Right cardiac atrium (tissue), 5 donors: ENCODE results near the gene PNMA8B. TPM values are rescaled to one million over a fixed set of nuclear protein-coding genes. Genes with fewer than 3 reads are reported as not detected.

ENCODE experiments used
- ATAC-seq, 2 donors: fragments of 200-7000 bp; cut with Tn5 transposase; one replicate each; pipeline versions ENCODE4 v1.8.0 to v1.9.1; 2020; ENCODE audit warnings: moderate library complexity in 2 of 2, mild to moderate bottlenecking in 1 of 2
- DNase-seq, 3 donors: peaks; one replicate each; pipeline ENCODE4 v3.0.0-alpha.2; 2020
- H3K27ac ChIP-seq: one replicate; pipeline ENCODE4 v1.5.1; 2013; ENCODE audit warnings: mild to moderate bottlenecking, low read length, control low read depth, moderate library complexity
- H3K27me3 ChIP-seq: one replicate; pipeline ENCODE4 v1.6.1; 2013; ENCODE audit not compliant: control insufficient read depth, insufficient read depth
- H3K4me1 ChIP-seq: one replicate; pipeline ENCODE4 v1.6.1; 2013; ENCODE audit warnings: low read length; ENCODE audit not compliant: control insufficient read depth, insufficient read depth
- H3K4me3 ChIP-seq: one replicate; pipeline ENCODE4 v1.5.1; 2013; ENCODE audit warnings: low read length, control low read depth
- H3K9me3 ChIP-seq: one replicate; pipeline ENCODE4 v1.6.1; 2013; ENCODE audit warnings: low read length; ENCODE audit not compliant: control insufficient read depth
- WGBS: extraction: QIAGEN DNeasy Blood & Tissue Kit; methylation state at CpG from one replicate; pipeline ENCODE4 v1.1.7; 2013; 5-methylcytosine and 5-hydroxymethylcytosine counted together
- intact Hi-C, 4 donors: fragments of 100-400 bp; cut with DNase I; formaldehyde crosslinking; loops; one replicate each; pipeline versions ENCODE4 v1.11.0 to v1.14.0; 2022 to 2023
- long read RNA-seq, 4 donors: library from polyadenylated mRNA; unstranded; transcript quantifications; one replicate each; pipeline ENCODE4 v2.0.0, GENCODE V29; 2020 to 2021
- polyA plus RNA-seq: library from polyadenylated mRNA; stranded (reverse); fragments of 200-250 nt; gene quantifications from one replicate; pipeline ENCODE4 v1.2.3, GENCODE V29; 2013
- total RNA-seq, 4 donors: library from RNA; stranded (reverse); fragmentation: NEBNext Ultra II Directional; extraction: Animal tissue kit (Norgen Biotek cat#: 25700); gene quantifications; one replicate each; pipeline ENCODE4 v1.2.1, GENCODE V29; 2021
- donor health status: healthy with polysubstance abuse.
- donor health status: DM: no; HTN: yes; CAD: no.
- donor health status: DM: no; HTN: no; CAD: no.
- donor health status: DM: no; HTN: yes; CAD: no; lungs with severe emphysema.
- donor health status: DM: yes; HTN: yes; CAD: no.

The PNMA8B gene
- total RNA-seq (1 to 10 TPM; 2.1 to 3.7 (median 2.3) TPM), polyA plus RNA-seq (1.6 TPM)
- long read RNA-seq, donor 1, full-length matches to known transcripts, result 10 of 10 reads
- long read RNA-seq, donor 1, partial matches to known transcripts, result 0 of 10 reads
- long read RNA-seq, donor 1, other reads (novel, unspliced or antisense), result 0 of 10 reads
- long read RNA-seq, donor 2, full-length matches to known transcripts, result 2 of 2 reads
- long read RNA-seq, donor 2, partial matches to known transcripts, result 0 of 2 reads
- long read RNA-seq, donor 2, other reads (novel, unspliced or antisense), result 0 of 2 reads
- long read RNA-seq, donor 3, full-length matches to known transcripts, result 1 of 1 reads
- long read RNA-seq, donor 3, partial matches to known transcripts, result 0 of 1 reads
- long read RNA-seq, donor 3, other reads (novel, unspliced or antisense), result 0 of 1 reads
- long read RNA-seq, donor 4, full-length matches to known transcripts, result 4 of 4 reads
- long read RNA-seq, donor 4, partial matches to known transcripts, result 0 of 4 reads
- long read RNA-seq, donor 4, other reads (novel, unspliced or antisense), result 0 of 4 reads

GRCh38 chr19:46495786-46496099, at the start of gene PNMA8B:
PNMA8B (minus strand) TSS chr19:46495867; CDS start chr19:46495465, 402 bp downstream.
- H3K4me3 ChIP-seq, result peak within 1 kb of the TSS; percentile 11
- peak; percentile 65 to 66 for ATAC-seq
- peak; percentile 82 to 93 (median 92) for DNase-seq
- H3K4me1 ChIP-seq, result no peaks in the 10 kb centered on the region
- H3K9me3 ChIP-seq, result no peaks in the 10 kb centered on the region
- WGBS, result 22% methylated on average over 29 of the region's 29 CpGs
- intact Hi-C loops, result no loop called here
- no peak within 1 kb of the TSS for H3K27ac ChIP-seq
- no peaks in the 10 kb centered on the region for H3K27me3 ChIP-seq

- H3K27me3 ChIP-seq, result no peaks in the 10 kb centered on the region
- WGBS, result 80% methylated on average over 5 of the region's 5 CpGs
Observed at GRCh38 chr19:46544651-46545050, 49.0 kb upstream of the PNMA8B start.

GRCh38 chr19:46542428-46543230, 47.0 kb upstream of the PNMA8B start:
- Histone ChIP-seq H3K4me3 (no peak overlapping the region), H3K27ac (no peak overlapping the region), H3K4me1 (no peaks in the 10 kb centered on the region), H3K27me3 (no peaks in the 10 kb centered on the region), H3K9me3 (no peaks in the 10 kb centered on the region)
- peak; percentile 91 to 96 (median 92) for DNase-seq
- ATAC-seq, result peak; percentile 86 to 90
- WGBS, result 31% methylated on average over 15 of the region's 15 CpGs
- intact Hi-C loops, result no loop called here

More at GRCh38 chr19:46544651-46545050, 49.0 kb upstream of the PNMA8B start:
- H3K9me3 ChIP-seq, result no peaks in the 10 kb centered on the region
- intact Hi-C loops, result no loop called here
- H3K4me3 ChIP-seq, result no peak overlapping the region
- ATAC-seq (no peak), DNase-seq (no peak)
- no peak overlapping the region for H3K27ac ChIP-seq
- no peaks in the 10 kb centered on the region for H3K4me1 ChIP-seq

- DNase-seq (peak; percentile 49 to 86 (median 86)), ATAC-seq (peak; percentile 67 to 79)
- Histone ChIP-seq H3K4me3 (no peak overlapping the region), H3K27me3 (no peaks in the 10 kb centered on the region), H3K9me3 (no peaks in the 10 kb centered on the region), H3K27ac (no peak overlapping the region), H3K4me1 (no peaks in the 10 kb centered on the region)
- 32% methylated on average over 19 of the region's 19 CpGs for WGBS
- intact Hi-C loops, result no loop called here
Observed at GRCh38 chr19:46537136-46538097, 41.8 kb upstream of the PNMA8B start.

GRCh38 chr19:46536391-46536790, 40.7 kb upstream of the PNMA8B start:
- 90% methylated on average over 7 of the region's 7 CpGs for WGBS
- no peaks in the 10 kb centered on the region for H3K9me3 ChIP-seq
- no peaks in the 10 kb centered on the region for H3K27me3 ChIP-seq
- DNase-seq (no peak), ATAC-seq (no peak)
- intact Hi-C loops, result no loop called here
- H3K4me3 ChIP-seq, result no peak overlapping the region
- no peaks in the 10 kb centered on the region for H3K4me1 ChIP-seq
- H3K27ac ChIP-seq, result no peak overlapping the region

- Histone ChIP-seq H3K4me1 (no peaks in the 10 kb centered on the region), H3K27ac (no peak overlapping the region), H3K9me3 (no peaks in the 10 kb centered on the region), H3K4me3 (no peak overlapping the region), H3K27me3 (no peaks in the 10 kb centered on the region)
- WGBS, result 87% methylated on average over 16 of the region's 16 CpGs
- ATAC-seq (no peak), DNase-seq (no peak)
- intact Hi-C loops, result no loop called here
Observed at GRCh38 chr19:46533621-46534081, 38.0 kb upstream of the PNMA8B start.

- WGBS, result 66% methylated on average over 12 of the region's 12 CpGs
Observed at GRCh38 chr19:46533078-46533620, 37.5 kb upstream of the PNMA8B start.

GRCh38 chr19:46530636-46531035, 35.0 kb upstream of the PNMA8B start:
- ATAC-seq (peak in 1 of 2 donors; percentile 42), DNase-seq (no peak)
- H3K27me3 ChIP-seq, result no peaks in the 10 kb centered on the region
- H3K4me1 ChIP-seq, result no peaks in the 10 kb centered on the region
- H3K4me3 ChIP-seq, result no peak overlapping the region
- H3K9me3 ChIP-seq, result no peaks in the 10 kb centered on the region
- intact Hi-C loops, result no loop called here
- WGBS, result 67% methylated on average over 1 of the region's 1 CpG
- H3K27ac ChIP-seq, result no peak overlapping the region

More at GRCh38 chr19:46533078-46533620, 37.5 kb upstream of the PNMA8B start:
- H3K4me1 ChIP-seq, result no peaks in the 10 kb centered on the region
- intact Hi-C loops, result no loop called here
- no peak overlapping the region for H3K4me3 ChIP-seq
- no peaks in the 10 kb centered on the region for H3K9me3 ChIP-seq
- H3K27me3 ChIP-seq, result no peaks in the 10 kb centered on the region
- H3K27ac ChIP-seq, result no peak overlapping the region
- ATAC-seq (no peak), DNase-seq (no peak)

- intact Hi-C loops, result loop anchor here in 1 of 4 donors (5.0 kb wide), 1 partner anchor 132 kb away; the partner anchor contains the start of gene DACT3
- 8% methylated on average over 13 of the region's 13 CpGs for WGBS
Observed at GRCh38 chr19:46529622-46530451, 34.2 kb upstream of the PNMA8B start.

More at GRCh38 chr19:46529622-46530451, 34.2 kb upstream of the PNMA8B start:
- Histone ChIP-seq H3K4me3 (no peak overlapping the region), H3K27me3 (no peaks in the 10 kb centered on the region), H3K4me1 (no peaks in the 10 kb centered on the region), H3K9me3 (no peaks in the 10 kb centered on the region), H3K27ac (no peak overlapping the region)
- ATAC-seq, result peak; percentile 72 to 78
- DNase-seq, result peak; percentile 69 to 86 (median 85)
